HG03039 (cell line): ENCODE results near the gene PPFIBP2.

Experiments
- ATAC-seq: cut with Tn5 transposase; IDR thresholded peaks from one replicate; pipeline ENCODE4 v1.9.1; 2021; ENCODE audit warnings: mild to moderate bottlenecking, moderate library complexity; ENCODE audit not compliant: unreplicated experiment

PPFIBP2 gene

DNA sequence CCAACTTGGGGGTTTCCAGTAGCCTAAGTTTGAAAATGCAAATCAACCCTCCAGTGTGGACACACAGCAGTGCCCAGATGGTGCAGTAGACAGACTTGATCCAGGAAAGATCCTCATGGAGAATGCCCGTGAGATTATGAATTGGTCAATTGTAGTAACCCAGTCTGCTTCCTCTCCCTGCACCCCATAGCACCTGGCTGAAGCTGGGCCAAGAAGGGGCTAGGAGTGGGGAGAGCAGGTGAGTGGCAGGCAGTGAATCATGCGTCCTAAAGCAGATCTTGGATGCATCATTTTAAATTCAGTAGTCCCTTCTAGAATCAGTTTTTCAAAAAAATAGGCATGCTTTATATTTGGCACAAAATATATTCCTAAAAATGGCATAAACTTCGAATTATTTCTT is 107.3 kb downstream of the PPFIBP2 start:
- ATAC-seq = no peak

DNA sequence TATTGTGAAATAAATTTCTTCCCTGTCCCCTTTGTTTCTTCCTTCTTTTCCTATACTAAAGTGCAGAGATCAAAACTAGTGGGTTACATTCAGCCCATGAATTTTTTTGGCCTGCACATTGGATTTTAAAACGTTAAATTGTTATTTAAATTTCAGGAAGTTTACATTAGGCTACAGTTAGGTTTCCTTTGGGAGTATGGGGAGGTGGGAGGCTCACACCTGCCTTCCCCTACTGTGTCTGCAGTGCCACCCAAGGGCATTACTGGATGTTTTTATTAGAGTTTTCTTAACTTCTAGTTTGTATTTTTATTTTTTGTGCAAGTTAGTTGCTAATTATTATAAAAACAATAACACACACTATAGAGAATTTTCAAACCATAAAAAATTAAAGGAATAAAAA is 107.8 kb downstream of the PPFIBP2 start:
- no peak for ATAC-seq

DNA sequence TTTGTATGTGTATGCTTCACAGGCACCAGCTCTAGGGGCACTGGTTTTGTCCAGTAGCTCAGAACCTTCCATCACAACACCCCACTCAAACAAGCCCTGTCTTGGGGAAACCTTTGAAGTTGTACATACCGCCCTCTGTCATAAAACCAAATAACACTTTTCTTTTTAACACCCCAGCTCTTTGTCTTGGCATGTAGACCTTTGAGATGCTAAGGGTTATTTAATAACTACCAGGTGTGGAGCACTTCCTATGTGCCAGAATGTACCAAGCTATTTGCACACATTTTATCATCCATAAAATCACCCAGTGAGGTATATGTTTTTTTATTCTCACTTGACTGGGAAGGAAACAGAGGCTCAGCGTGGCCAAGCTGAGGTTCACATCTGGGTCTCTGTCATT is 108.9 kb downstream of the PPFIBP2 start:
- no peak for ATAC-seq

DNA sequence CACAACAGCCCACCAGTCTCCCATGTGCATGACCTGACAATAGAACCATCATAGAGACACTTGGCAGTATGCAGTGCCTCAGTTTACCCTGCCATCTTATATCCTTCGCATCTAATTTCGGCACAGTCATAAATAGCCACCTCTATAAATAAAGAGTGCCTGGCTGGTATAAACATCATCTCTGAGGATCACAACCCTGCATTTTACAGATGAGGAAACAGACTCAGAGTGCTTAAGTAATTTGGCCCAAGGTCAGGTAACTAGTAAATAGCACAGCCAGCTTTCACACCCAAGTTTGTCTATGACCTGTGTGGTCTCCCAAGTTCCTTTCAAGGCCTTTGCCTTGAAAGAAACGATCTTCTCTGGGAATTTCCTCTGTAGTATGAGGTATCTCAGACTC is 114.9 kb downstream of the PPFIBP2 start:
- no peak for ATAC-seq

DNA sequence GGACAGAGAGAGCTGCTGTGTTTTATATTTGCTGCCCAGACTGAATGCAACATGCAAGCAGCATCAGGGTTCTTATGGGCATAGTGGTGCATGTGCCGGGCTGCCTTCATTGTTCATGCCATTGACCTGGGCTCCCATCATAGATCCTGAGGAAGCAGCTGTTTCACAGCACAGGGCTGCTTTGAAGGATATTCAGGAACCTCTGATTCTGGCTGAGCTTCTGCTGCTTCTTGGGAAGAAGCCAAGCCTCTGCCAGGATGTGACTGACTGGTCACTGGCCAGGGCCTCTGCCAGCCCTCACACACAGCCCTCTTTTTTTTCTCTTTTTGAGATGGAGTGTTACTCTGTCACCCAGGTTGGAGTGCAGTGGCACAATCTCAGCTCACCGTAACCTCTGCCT is 116.2 kb downstream of the PPFIBP2 start:
- no peak for ATAC-seq

DNA sequence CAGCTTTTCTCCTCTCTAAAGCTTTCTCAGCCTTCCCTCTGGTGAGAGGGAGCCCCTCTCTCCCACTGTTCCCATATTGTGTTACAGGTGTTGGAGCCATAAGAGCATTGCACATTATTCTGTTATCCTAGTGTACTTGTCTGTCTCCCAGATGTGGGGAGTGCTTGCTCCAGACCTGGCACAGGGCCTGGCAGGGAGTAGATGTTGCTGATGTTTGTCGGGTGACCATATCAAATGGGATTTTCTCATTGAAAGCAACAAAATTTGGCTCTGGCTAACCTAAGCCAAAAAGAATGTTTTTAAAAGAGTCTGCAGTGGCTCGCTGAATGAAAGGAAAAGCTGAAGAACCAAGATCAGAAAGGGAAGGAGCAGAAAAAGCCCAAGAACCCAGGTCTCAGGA is 118.4 kb downstream of the PPFIBP2 start:
- no peak for ATAC-seq

DNA sequence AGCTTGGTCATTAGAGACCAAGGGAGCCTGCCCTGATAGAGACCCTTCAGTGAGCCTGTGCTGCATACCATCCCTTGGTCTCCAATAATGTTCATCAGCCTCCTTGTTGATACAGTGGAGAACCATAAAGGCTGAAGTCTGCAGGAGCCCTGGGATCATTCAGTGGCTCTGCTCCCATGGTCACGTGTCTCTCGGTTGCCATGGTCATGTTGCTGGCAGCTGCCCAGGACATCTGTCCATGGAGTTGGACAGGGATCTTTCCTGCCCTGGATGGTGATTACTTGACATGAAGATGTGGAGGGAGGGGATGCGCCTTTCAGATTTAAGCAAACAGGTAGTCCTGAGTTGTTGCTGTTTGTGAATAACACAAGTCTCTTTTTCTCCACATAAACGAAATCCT is 121.3 kb downstream of the PPFIBP2 start:
- no peak for ATAC-seq

DNA sequence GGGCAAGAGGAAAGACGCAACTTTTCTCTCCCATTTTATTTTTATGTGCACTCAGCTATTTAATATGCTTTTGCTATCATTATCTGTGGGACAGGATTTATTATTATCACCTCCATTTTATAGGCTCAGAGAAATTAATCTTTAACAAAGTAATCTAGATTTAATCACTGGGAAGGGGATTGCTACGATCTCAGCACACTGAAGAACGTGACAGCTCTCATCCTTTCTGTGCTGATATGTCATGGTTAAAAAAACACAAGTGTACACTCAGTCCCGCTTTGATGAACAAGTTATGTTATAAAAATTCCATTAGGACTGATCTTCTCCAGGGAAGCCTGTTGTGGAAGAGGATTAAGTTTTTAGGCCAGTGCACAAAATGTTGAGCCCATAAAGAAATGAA is 121.9 kb downstream of the PPFIBP2 start:
- no peak for ATAC-seq

DNA sequence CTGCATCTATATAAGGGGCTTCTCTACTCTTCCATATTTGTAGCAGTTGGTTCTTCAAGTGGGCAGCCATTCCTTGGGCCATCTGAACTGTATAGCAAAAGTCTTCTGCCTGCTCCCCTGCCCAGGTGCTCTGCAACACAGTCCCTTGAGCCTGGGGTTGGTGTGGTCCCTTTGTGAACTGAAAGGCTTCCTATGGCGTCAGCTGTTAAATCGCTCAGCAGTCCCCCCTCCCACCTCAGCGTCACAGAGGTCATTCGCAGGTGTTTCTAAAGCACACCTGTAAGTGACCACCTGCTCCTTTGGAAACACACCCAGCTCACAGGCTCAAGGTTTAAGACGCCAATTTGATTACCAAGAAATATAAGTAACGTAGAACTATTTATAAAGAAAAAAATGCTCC is 122.6 kb downstream of the PPFIBP2 start:
- no peak for ATAC-seq

DNA sequence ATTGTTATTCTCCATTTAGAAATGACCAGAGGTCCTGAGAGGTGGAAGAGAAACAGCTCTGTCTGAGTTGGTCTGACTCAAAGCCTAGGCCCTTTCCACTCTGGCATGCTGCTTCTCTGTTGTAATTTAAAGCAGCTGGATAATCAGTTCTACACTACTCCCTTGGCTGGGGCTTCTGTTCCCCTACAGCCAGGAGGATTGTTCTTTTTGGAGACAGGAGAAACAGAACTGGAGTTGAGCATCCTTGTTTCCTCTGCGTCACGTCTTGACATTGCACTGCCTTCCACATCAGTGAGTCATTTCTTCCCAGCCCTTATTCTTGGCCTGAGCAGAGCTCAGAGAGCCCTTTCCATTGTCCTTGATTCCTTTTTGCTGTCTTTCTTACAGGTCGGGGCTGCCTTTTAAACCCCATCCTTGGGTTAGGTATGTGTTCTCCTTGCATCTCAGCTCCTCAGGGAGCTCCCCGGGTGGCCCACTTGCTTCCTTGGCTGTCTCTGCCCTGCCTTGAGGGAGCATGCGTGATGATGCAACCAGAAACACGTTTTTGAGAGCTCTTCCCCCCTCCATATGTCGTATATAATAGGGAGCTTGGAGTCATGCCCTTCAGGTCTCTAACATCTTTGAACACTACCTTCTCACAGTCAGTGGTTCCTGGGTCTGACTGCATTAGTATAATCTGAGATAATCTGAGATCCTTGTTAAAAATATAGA is 123.8 kb downstream of the PPFIBP2 start:
- no peak for ATAC-seq

DNA sequence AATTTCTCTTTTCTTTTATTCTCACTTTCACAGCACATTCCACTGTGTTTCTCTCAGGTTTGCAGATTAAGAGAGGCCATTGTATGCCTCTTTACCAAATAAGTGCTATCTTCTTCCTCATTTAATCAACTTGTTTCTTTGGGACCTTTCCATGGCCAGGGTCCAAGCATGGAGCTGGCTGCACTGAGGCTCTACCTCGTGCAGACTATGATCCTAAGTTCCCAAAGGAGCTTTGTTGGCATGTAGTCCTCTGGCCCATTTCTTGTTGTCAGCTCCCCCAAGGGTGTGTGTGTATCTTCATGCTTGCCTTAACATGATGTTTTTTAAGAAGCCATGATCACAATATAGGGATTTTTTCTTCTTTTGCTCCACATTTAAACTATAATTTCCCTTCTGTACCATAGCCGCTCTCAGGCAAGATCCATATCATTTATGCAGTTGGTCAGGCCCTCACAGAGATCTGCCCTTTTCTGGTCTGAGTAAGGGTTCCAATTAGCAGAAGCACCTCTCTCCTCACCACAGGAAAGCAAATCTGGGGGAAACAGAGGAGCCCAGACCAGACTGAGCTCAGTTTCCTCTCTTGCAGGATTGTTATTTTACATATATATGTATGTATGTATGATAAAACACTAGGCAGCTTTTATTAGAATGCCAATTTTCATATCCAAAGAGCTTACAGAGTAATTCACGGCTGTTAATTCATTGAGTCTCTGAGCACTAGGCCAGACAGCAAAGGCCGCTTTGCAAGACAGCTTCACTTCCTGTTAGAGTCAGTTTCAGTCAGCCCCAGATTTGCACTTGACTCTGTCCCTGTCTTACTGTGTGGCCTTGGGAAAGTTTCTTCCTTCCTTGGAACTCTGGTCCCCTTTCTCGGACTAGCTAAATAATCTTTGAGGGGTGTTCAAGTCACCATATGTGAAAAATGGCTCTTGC is 125.2 kb downstream of the PPFIBP2 start:
- ATAC-seq = no peak

DNA sequence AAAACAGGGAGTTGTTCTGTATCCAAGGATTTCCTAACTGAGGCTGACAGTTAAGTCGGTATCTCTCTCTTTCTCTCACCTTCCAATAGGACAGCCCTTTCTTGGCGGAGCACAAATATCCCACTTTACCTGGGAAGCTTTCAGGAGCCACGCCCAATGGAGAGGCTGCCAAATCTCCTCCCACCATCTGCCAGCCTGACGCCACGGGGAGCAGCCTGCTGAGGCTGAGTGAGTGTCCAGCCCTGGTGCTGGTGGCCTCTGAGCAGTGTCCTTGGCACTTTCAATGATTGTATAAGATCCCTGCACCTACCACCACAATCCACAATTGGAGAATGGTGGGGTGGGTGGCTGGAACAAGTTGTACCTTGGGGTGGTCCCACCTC is 125.8 kb downstream of the PPFIBP2 start:
- no peak for ATAC-seq

DNA sequence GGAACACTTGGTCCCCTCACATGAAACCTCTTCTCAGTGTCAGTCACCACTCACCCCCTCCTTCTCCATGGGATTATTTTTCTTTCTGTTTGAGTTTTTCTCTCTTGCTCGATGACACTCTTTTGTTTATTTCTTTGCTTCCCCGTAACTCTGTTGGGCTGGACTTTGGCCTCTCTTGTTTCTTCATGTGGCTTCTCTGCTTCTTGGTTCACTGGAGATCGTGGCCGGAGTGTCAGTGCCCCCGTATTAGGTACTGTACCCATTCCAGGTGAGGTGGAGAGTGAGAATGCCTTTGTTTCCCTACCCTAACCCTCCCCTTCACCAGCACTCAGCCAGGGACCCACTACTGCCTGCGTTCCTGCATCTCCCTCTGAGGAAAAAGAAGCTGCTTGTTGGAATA is 127.0 kb downstream of the PPFIBP2 start:
- ATAC-seq = no peak

DNA sequence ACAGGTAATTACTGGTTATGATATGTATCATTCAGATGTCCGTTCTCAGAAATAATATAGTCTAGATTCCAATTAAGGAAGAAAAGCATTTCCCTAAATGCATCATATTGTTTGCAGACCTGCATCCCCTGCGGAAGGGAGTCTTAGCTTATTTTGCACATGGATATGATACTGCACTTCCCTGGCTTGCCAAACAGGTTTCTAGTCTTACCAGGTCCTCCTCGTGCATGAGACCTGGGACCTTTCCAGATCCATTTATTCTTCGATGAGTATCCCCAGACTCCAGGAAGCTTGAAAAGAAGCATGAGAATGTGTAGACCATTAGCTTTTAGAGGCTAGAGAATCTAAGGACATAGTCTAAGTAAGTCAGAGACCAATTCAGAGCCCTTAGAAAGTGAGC is 128.9 kb downstream of the PPFIBP2 start:
- no peak for ATAC-seq

DNA sequence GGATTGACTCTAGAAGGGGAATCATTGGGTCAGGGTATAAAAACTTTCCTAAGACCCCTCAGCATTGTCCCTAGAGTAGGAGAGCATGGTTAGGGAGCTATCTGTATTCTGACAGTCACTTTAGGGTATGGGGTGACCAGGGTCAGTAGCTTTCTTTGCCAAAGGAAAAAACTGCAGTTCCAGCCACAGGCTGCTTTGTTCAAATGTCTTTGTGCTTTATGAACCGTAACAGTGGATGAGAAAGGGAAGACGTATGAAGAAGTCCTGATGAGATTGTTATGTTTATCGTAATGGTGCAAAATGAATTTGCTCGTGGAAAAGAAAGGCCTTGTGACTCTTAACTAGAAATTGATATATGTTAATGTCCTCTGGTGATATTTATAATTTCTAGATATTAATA is 129.5 kb downstream of the PPFIBP2 start:
- no peak for ATAC-seq

DNA sequence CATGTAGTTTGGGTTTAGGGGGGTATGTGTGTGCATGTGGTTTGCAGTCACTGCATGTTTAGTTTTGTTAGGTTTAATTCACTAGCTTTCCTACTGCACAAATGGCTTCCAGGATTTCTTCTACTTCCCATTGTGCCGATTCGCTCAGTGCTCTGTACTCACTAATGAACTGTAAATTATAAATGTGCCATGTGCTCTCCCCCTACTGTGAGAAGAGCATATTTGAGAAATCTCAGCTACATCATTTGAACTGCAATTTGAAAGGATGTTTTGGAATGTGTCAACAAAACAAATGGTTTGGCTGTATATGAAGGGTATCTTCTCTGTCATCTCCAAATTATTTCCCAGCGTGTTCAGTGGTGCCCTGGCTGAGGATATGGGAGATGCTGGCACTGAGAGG is 131.4 kb downstream of the PPFIBP2 start:
- no peak for ATAC-seq

DNA sequence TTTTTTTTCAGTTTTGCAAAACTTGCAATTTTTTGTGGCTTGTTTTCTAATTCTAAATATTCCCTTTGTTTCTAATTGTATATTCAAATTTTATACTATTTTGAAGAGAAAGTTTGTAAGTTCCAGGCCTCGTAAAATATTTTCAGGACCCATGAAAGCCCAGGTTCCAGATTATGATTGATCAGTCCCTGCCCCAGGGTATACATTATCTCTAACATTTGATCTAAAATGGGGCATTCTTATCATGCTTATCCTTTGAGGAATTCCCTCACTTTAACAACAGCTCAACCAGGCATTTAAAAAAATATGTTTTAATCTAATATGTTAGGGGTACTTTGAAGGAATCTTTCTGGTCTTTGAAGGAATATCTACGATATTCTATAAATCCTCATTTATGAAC is 133.1 kb downstream of the PPFIBP2 start:
- ATAC-seq = no peak

DNA sequence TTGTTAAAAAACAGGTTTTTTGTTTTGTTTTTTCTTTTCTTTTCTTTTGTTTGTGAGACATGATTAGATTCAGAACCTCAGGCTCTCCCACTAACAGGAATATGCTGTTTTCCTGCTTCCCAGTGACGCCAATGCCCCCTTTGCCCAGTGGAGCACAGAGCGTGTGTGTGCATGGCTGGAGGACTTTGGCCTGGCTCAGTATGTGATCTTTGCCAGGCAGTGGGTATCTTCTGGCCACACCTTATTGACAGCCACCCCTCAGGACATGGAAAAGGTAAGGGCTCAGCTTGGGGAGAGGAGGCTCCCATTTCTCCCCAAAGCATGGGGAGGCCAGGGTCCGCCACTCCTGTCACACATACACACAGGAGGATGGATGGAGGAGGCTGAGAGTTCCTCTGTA is 134.5 kb downstream of the PPFIBP2 start:
- no peak for ATAC-seq

DNA sequence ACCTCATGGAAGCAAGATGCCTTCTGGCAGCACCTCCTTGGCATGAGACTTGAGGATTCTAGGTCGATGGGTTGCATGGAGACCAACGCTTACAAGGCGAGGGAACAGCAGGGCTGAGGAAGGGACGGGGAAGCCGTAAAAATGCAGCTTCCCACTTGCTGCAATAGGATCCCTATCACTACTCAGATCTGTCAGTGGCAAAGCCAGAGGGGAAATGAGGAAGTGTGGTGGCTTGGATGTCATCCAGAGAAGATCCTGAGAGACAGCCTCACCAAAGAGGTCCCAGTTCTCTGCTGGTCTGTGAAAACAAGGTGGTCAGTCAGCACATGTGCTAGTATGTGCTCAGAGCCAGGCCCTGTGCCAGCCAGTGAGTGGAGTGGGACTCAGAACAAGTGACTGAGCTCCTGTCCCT is 137.3 kb downstream of the PPFIBP2 start:
- no peak for ATAC-seq

DNA sequence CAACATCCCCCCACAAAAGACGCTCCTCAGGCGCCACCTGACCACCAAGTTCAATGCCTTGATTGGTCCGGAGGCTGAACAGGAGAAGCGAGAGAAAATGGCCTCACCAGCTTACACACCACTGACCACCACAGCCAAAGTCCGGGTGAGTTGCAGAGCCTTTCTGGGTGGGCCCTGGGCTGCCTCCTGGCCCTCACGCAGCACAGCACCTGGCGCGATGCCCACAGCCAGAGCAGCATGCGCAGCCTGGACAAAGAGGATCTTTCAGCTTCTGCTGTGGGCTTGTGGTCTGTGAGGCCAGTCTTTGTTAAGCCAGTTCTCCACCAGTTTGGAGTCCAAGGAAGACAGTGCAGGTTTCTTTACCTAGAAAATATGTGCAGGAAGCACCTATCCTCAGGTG is 137.9 kb downstream of the PPFIBP2 start:
- no peak for ATAC-seq

DNA sequence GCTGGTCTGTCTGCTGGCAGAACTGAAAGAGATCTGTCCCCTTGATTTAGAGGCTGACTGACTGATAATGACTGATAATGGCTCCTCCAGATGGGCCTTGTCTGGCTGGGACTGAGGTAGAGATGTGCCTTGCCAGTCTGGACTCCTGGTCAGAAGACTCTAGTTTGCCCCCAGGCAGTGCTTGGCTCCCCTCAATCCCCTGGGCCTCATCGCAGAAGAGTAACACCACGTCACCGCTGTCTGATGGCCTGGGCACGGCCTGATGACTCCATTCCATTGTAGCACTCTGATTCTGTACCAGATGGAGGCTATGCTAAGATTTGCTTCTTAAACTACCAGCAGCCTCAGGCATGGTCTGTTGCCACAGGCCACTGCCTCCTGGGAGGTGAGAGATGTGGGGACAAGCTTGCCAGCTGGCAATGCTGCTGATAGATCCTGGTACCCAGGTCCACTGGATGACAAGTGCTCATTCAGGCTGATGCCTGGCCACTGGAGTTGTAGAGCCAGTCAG is 140.5 kb downstream of the PPFIBP2 start:
- no peak for ATAC-seq
